ENCODE measurements around the gene ETV6.

The ETV6 gene

DNA sequence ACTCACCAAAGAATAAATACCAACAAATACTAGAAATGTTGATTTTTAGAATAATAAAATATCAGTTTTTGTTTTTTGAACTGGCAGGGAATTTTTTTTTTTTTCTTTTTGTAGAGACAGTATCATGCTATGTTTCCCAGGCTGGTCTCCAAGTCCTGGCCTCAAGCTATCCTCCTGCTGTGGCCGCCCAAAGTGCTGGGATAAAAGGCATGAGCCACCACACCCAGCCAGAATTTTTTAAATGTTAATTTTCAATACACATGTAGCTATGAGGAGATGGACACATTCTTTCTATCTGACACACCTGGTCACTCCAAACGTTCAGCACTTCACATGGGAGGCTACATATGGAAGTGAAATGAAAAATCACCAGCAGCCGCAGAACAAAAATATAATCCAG, 126.8 kb downstream of the ETV6 start:
- no peak for DNase-seq (ENCODE audit: low read depth)

DNA sequence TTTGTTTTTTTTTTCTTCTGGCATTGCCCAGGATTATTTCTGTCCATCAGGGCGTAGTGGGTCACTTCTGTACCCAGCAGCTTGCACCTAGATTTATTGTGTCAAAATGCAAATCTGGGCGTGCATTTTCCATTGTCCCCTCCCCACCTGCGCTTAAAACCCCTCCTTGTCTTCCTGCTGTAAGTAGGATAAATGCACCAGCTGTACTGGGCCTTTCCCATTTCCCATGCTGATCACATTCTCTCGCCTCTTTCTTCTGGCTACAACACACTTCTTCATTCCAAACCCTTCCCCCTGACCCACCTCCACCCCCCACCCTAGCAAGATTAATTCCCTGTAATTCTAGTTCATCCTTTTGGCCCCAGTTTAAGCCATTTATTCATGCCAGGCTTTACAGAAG, 128.0 kb downstream of the ETV6 start:
- no peak for DNase-seq (ENCODE audit: low read depth)

DNA sequence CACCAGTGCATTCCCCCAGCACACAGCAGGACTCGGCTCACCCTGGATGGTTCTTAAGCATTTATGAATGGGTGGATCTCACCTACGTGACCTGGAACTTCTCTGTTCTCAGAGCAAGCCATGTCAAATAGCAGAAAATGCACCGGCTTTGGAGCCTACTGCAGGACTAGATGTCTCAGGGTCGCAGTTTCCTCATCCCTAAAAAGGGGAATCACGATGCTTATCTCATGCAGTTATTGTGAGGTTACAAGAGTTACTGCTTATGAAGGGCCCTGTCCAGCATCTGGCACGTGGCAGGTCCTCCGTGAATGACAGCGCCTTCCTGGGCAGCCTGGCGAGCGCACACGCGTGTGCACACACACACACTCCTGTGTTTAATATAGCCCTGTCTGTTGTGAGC, 128.5 kb downstream of the ETV6 start:
- no peak for DNase-seq (ENCODE audit: low read depth)

DNA sequence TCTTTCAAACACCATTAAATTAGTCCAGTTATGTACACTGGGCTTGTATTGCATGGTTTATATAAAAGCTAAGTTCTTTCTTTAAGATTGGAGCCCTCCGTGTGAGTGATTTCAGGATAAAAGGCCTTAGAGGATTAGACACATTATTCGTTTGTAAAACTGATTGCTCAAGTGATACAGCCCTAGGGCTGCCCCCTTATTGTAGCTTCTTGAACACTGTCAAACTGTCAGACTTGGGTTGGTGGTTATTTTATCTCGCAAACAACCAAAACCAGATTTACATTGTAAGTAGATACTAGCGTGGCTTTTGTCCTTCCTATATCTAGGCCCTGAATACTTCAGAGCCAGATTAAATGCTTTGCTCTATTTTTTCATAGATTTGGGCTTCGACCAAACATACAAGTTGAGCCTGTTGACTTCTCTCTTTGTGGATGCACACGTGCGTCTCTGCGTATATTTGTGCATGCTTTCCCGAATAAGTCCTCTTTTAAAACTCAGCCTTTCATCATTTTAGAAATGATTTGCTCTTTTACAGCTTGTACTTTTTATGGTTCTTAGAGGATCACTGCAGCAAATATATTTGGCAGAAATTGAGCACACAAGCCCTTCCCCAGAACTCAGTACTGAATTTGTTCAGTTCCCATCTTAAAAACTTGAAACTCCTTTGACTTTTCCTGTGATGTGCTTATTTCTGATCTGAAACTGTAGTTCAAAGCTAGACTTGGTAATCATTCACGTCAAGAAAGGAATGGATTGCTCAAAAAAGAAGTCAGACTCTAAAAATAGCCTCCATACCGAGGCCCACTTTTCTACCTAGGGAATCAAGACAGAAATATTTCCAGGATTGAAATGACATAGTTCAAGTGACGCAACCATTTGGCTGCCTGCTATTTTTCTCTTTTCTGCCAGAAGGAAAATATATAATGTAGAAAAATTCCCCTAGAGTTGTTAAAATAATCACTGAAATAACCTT, 129.5 kb downstream of the ETV6 start:
- DNase-seq (ENCODE audit: low read depth) = no peak

DNA sequence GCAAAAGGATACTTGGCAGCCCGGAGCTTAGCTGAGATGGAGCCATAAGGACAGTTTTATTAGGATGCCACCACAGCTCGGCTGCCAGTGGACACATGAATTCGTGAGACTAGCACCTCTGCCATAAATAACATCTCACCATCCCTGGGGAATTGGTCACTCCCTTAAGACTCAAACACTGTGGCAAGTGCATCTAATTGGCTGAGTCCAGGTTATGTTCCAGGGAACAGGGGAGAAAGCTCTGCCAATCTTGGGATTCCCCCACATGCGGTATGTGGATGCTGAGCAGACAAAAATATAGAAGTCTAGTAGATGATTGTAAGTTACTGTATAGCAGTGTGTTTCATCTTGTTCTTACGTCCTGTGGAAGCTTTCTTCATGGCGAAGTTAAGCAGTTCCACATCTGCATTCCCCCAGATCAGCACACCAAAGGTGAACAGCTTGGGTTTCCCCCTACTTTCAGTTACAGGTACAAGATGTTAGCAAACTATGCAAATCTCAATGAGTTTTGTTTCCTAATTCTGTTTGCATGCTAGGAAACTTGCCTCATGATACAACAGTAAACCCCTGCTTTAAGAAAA, 131.1 kb downstream of the ETV6 start:
- no peak for DNase-seq (ENCODE audit: low read depth)

DNA sequence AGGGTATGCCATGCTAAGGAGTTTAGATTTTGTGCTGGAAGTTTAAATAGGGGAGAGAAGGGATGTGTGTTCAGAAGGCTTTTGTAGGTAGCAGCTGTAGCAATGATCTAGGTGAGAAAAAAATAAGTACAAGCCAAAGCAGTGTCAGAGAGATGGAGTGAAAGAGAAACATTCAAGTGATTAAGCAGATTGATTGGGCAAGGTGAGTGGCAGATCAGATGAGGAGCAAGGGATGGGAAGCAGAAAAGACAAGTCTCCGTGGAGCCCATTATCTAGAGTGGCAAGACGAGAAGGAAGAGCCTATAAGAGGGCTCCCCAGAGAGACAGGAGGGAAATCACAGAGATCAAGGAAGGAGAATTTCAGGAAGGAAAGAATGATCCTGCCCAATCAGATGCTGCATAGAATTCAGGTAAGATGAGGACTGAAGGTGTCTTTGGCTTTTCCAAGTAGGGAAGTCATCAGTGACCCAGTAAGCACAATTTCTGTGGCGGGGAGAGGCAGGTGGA, 133.5 kb downstream of the ETV6 start:
- DNase-seq (ENCODE audit: low read depth) = no peak

DNA sequence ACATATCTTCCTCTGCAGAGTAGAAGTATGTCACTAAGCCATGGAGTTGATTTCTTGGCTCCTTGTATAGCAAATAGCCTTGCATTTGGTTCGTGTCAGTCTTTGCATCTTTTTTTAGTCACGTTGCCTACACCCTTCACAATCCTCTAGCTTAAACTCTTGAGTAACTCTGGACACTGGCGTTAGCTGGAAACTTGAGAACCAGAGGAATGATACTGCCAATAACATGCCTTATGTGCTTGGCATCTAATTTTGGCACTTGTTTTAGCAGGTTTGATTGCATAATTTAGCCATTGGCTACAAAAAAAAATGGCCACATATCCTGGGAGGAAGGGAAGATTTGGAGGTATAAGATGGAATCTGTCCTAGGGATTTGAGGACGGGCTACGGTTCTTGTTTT, 136.2 kb downstream of the ETV6 start:
- DNase-seq (ENCODE audit: low read depth) = no peak

DNA sequence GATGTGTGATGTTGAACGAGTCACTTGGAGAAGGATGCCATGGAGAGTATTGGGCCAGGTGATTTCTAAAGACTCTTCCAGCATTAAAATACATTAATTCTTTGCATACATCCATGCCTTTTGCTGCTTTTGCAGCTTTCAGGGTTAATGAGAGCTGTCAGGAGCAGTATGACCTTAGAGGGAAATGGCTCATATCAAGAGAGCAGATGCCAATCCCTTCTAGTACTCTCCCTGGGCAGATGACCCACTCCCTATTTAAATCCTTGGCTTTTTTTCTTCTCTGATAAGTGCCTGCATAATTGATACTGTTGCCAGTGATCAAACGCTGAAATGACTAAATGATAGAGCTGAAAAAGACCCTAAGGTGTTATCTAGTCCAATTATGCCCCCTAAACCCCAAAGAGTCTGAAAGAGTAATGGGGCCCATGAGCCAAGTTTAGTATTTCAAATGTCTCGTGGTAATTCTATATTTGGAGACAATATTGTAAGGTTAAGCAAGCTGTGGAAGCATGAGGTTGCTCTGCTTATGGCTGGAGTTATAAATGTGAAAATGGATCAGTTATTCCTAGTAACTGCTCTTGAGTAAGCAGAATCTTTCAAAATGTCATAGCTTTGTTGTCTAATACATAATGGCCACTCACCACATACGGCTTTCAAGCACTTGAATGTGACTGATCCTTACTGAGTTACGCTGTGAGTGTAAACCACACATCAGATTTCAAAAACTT, 137.3 kb downstream of the ETV6 start:
- DNase-seq (ENCODE audit: low read depth) = no peak

DNA sequence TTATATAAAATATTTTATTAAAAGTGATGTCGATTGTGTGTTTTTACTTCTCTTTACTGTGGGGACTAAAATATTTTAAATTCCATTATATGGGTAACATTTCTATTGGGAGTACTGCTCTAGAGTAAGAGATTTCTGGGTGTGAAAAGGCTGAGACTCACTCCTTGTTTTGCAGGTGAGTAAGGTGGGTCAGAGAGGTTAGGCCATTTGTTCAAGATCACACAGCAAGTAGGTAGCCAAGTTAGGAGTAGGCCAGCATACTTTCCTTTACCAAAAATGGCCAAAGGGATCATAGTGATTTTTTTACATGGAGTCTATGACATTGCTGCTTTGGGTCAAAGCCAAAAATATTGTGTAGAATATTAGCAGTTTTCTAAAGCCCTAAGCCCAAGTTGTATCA, 138.0 kb downstream of the ETV6 start:
- no peak for DNase-seq (ENCODE audit: low read depth)

DNA sequence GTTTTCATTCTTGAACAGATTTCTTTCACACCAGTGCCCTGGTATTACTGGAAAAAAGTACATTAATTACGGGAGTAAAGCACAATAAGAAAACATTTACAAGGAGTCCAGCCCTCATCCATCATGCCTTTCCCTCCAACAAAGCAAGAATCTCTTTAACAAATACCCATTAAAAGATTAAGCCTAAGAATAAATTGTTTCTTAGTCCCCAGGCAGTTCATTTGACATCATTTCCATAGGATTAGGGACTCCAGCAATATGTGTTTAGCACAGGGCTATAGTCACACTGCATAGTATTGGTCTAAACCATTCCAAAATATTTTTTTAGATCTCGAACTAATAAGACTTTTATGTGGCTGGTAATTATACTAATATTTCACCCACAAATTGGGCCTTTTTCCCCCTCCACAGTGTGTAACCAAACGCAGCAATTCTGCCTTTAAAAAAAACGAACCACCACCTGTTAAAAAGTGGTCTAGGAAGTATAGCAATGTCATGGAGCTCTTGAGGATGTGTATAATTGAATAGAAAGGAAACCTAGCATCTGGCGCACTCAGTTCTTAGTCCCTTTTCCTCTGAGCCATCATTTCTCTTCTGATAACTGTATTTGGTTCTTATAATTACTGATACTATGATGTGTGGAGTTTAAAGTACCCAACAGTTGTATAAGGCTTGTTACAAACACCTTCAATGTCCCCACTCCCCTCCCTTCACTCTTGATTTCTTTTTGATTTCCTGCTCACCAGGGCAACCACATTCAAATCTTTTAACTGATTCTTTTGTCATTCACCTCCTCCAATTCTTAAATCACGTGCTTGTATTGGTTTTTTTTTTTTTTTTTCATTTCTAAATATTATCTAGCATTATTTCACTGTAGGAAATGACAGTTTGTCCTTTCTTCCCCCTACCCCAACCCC, 138.7 kb downstream of the ETV6 start:
- no peak for DNase-seq (ENCODE audit: low read depth)

DNA sequence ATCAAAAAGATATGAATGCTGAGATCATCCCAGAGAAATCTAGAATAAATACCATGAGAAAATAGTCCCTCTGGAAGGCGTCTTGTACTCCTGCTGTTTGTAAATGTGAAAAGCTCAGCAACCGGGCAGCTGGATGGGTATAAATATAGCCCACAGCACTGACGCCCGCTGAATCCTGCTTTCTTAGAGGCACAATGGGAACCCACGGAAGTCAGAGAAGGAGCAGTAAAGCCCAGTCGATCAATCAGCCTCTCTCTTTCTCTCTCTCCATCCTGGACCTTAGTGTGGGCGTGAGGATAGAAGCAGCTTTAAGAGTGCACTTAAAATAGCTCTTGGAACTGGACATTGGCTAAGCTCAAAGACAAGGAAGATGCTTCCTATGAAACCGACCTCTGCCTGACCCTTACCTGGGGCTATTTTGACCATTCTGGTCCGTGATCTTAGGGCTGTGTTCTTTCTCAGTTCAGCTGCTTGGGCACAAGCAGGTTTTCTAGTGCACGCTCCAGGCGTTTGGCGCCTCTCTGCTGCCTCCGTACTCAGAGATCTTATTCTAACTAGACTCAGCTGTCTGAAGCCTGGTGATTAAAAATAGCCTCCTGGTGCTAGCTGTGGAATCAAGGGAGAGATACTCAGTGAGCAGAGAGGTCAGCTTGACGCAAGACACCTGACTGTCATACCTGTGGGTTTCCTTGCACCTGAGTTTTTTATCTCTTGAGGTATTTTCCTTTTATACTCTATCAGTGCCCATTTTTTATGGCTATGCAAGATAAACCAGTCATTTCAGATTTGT, 144.6 kb downstream of the ETV6 start:
- DNase-seq (ENCODE audit: low read depth) = no peak

DNA sequence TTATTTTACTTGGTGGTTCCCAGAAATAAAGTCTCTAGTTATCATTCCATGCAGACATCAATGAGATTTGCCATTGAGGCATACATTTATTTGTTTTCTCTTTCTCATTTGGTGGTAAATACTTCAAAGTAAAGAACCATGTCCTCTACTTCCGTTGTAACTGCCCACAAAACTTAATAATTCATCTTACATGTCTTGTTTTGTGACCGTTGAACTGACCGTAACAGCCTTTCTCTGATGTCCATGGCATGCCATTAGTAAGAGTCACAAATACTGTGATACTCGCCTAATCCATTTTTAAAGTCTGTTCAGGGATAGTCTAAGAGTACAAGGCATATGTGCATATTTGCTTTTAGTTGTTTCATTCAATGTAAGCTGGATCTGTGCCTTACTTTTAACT, 145.3 kb downstream of the ETV6 start:
- DNase-seq (ENCODE audit: low read depth) = no peak

DNA sequence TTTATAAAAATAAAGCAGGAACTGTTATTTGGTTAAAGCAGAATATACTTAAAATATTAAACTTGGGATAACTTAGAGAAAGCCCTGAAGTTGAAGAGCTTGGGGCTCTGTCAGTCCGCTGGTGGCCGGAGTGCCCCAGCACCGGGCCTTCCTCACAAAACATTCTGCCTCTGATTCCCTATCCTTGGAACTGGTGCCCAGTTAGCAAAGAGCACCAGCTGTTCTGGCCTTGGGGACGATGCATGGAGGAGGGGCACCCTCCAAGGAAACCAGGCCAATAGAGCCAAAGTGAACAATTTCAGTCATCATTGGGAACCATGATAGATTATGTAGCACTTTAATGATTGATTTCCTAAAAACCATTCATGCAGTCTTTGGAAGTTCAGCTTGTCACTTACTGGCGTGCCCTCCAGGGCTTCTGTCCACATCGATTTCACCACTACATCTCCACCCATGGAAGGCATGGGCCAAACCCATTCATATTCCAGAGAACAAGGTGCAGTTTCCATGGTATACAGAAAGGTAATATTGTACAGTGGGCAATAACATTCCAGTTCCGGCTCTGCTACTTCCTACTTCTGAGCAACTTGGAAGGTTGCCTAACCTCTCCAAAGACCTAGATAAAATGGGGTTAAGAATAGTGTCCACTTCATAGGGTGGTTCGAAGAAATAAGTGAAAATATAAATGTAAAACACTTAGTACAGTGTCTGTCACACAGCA, 145.9 kb downstream of the ETV6 start:
- no peak for DNase-seq (ENCODE audit: low read depth)

DNA sequence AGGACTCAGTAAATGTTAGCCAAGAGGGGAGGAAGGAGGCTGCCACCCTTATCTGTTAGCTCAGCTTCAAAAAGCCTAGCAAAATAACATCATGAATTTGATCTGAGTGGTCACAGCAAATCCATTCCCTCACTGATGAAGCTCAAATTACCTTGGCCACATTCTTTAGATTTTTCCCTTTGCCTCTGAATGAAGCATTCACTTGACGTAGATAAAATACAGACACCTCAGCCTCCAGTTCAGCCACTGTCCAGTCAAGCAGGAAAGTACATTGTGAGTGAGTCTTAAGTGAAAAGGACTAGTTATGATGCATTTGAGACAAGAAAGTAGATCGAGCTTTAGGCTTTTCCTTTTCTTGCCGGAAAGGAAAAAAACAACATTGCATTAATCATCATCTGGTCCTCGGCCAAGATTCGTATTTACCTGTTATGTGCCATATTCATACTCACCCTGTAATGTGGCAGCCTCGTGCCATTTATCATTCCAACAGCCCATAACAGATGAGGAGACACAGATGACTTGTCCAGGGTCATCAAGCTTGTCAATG, 146.5 kb downstream of the ETV6 start:
- no peak for DNase-seq (ENCODE audit: low read depth)

DNA sequence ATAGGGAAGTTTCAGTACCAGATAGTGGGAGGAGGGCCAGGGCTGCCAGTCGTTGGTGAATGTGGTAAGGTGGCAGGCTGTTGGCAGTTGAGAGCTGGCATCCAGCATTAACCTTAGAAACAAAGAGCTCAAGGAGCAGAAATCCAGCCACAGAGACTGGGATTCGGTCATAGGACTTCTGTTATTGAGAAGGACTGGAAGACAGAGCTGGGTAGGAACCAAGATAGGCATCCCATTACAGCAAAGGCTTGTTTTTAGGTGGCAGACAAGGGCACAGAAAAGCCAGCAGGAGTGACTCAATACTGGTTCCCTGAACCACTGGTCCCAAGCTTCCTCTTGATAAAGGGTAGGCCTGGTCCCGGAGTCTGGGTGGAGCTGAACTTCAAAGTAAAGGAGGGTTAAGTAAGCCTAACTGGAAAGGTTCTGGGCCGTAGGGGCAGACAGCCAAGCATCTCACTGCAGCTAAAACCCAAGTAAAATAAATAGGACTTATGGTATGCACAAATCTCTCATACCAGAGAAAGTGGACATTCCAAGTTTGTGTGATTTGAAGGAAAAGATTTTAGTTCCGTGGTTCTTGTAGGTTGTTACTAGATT, 147.9 kb downstream of the ETV6 start:
- no peak for DNase-seq (ENCODE audit: low read depth)

DNA sequence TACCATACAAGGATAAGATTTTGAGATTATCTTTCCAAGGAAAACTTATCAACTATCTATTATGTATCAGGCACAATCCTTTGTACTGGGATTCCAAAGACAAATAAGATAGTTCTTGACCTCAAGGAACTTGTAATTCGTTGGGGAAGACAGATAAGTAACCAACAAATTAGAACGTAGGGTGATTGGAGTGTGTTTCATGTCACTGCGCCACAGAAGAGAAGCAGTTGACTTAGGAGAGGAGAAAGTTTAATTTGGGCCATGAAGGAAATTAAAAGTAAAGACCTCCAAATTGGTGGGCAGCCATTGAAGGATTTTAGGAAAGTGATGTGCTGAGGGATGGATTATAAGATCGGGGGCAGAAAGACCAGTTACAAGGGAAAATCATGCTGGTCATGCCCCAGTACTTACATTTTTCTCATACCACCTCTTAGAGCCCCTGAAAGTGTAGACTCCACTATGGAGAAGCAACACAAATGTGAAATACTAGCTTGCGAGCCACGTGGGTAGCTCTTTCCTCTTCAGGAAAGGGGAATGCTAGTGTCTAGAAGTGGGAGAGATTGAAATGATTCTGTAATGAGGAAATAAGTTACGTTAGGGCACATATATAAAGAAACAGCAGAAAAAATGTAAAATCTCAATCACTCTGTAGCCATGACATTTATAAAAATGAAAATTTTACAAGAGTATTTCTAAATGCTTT, 148.7 kb downstream of the ETV6 start:
- no peak for DNase-seq (ENCODE audit: low read depth)

DNA sequence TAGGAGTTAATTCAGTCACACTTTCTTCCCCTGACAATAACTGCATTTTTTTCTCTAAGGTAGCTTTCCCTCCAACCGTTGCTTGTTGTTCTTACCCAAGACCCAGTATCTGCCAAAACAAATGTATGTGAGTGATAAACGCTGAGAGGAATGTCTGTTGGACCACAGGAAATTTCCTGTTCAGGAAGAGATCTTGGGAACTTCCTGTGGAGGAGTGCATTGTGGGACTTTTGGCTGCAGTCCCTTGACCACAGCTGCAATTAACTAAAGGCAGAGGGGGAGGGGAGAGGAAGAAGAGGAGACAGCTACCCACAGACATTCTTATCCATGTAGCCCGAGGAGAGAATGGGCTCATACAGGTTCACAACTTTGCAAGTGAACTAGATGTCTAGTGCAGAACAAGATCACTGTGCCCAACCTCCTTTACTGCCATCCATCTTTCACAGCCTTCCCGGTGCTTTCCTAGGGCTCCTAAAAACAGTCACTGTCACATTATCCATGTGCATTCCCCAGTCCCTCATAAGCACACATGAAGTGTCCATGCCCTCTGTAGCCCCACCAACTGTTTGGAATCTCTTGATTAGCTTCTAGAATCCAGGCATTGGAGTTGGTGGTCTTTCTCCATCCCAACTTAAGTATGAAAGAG, 149.5 kb downstream of the ETV6 start:
- no peak for DNase-seq (ENCODE audit: low read depth)

DNA sequence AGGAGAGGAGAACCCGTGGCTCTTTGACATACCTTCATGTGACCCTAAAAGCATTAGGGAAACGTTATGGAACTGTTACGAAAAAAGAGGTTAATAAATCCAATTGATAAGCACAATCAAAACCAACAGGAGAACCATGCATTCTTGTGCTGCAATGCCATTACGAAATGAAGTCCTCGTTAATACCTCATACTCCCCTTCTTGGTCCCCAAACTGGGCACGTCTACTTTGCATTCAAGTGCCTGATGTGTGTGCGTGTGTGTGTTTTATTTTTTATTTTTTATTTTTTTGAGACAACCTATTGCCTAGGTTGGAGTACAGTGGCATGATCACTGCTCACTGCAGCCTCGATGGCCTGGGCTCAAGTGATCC, 150.0 kb downstream of the ETV6 start:
- no peak for DNase-seq (ENCODE audit: low read depth)
